GM21381 (cell line): ENCODE data around the gene PCK1.

Source experiments
- ATAC-seq: cut with Tn5 transposase; IDR thresholded peaks from one replicate; pipeline ENCODE4 v1.9.1; 2021; ENCODE audit warnings: mild to moderate bottlenecking, moderate library complexity; ENCODE audit not compliant: unreplicated experiment

The PCK1 gene

DNA sequence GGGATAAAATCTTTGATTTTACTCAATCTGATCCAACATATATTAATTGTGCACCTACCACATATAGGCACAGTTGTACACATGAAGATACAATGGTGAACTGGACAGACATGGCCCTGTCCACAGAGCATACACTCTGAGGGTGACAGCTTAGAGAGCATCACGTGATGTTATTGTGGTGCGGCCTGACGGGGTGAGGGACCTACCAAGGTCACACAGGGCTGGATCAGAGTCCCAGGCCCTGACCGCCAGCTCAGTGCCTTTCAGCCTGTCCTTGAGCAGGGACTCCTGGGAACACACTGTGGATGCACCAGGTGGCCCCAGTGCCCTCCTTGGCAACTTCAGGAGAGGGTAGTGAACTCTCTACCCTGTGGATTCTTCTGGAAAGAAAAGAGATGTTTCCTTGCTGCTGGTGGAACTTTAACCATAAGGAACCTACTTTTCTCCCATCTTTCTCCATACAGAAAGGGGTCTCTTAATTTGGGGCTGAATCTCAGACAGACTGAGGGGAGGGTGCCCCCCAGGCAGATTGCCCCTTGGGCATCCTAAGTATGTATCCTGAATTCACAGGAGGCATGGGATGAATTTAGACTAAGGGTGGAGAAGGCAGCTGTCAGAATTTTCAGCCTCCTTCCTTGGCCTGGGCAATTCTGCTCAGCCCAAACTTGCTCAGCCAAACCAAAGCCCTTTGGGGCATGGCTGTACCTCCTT lies 26.5 kb downstream of the PCK1 start:
- ATAC-seq, result no peak

DNA sequence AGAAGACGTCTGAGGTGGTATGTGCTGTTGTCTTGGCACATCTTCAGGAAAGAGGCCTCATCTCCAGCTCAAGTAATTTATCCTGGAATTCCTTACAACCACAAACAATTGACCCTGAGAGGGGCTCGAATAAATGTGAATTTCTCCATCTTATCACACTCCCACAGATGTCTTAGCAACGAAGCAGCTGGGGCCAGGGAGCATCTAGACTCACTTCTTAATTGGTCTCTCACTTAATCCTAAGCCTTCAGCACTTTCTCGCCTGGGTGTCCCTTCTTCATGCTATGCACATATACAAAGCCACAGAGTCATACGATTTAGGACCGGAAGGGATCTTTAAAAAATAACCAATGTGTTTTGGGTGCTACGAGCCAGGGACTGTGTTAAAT lies 27.1 kb downstream of the PCK1 start:
- ATAC-seq, result no peak

DNA sequence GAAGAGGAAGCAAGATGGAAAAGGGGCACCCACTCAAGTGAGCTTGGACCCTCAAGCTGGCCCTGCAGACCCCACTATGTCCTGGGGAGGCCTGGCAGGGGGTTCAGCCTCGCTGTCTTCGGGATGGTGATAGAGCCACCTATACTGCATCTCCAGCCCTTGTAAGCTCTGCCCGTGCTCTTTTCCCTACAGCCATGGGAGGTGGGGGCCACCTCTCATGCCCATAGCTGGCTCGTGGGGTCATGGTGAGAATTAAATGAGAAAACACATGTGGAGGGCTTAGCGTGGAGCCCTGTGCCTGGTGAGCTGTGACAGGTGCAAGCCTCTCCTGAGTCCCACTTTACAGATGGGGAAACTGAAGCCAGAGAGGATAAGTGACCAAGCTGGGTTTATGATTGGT lies 27.7 kb downstream of the PCK1 start:
- ATAC-seq, result no peak

DNA sequence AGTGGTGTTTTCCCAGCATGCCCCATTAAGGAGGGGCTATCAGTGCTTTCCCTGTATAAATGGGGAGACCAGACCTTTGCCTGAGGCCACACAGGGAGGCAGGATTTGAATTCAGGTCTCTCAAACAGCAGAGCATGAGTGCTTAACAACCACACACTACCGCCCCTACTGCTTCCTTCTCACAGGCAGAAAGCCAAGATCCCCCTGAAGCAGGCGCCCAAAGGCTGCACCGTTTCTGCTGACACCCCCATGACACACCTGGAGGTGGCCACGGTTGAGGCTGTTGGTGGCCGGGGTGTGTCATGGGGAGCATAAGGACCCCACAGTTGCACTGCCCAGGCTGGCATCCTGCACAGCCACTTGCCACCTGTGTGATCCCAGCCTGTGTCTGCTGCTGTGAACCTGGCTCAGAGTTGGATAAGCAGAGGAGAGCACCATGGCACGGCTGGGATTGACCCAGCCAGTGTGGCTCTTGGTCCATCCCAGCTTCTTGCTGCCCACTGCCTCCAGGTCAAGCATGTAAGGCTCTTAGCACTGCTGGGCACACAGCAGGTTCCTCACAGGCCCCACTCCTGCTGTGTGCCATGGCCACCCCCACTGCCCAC lies 28.3 kb downstream of the PCK1 start:
- no peak for ATAC-seq

DNA sequence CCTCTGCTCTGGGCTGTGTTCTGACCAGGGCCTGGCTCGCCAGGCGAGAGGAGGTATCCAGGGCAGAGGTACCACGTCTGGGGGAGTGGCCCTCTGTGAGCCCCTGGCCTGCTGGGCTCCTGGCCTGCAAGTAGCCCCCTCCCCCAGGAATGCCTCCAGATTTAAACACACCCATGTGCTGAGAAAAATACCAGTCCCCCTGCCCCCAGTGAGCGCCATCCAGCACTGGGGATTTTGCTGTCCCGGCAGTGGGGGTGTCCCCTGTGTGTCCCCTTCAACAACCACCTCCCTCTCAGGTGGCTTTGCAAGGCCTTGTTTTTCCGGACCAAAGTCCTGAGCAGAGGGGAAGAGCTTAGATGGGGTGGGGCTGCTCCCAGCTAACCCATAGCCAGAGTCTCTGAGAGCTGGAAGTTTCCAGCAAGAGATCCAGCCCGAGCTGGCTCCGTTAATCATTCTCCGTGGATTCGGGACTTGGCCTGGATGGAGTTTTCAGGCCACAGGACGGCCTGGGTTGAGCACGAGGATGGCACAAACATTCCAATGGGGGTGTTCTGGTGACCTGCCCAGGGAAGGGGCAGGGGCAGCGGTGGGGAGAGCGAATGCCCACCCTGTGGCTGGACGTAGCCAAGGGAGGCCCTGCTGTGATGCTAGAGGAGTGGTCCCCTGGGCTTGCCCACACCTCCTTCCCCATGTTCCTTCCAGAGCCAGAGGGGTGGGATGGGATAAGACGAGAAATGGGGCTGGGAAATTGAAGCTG lies 29.0 kb downstream of the PCK1 start:
- ATAC-seq, result no peak

DNA sequence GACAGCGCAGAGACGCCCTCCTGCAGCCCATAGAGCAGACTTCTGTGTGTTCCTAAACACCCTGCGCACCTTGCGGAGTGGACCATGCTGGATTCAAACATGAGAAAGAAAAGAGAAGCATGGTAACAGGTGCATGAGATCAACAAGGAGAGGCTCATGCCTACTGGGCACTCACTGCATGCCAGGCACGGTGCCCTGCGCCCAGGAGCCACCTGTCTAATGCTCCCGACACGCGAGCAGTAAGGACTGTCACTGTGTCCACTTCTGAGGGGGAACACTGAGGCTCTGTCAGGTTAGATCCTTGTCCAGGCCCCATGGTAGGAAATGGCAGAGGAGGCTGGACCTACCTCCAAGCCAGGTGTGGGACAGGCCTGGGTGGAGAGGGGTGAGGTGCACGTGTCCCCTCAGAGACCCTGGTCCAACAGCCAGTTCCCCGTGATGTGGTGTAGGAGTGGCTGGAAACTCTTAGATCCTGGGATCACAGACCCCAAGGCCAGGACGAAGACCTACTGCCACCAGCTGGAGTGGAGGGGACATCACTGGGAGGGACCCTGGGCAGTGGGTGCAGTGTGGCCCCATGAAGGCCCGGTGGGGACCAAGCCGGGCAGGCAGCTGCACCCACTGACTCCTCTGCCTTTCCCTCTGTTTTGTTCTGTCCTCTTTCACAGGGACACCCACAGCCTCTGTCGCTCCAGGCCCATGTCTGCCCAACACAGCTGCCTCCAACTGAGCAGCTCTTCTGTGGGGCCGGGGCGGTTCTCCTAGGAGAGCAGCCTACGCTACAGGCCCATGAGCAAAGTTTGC lies 29.8 kb downstream of the PCK1 start:
- ATAC-seq, result no peak

DNA sequence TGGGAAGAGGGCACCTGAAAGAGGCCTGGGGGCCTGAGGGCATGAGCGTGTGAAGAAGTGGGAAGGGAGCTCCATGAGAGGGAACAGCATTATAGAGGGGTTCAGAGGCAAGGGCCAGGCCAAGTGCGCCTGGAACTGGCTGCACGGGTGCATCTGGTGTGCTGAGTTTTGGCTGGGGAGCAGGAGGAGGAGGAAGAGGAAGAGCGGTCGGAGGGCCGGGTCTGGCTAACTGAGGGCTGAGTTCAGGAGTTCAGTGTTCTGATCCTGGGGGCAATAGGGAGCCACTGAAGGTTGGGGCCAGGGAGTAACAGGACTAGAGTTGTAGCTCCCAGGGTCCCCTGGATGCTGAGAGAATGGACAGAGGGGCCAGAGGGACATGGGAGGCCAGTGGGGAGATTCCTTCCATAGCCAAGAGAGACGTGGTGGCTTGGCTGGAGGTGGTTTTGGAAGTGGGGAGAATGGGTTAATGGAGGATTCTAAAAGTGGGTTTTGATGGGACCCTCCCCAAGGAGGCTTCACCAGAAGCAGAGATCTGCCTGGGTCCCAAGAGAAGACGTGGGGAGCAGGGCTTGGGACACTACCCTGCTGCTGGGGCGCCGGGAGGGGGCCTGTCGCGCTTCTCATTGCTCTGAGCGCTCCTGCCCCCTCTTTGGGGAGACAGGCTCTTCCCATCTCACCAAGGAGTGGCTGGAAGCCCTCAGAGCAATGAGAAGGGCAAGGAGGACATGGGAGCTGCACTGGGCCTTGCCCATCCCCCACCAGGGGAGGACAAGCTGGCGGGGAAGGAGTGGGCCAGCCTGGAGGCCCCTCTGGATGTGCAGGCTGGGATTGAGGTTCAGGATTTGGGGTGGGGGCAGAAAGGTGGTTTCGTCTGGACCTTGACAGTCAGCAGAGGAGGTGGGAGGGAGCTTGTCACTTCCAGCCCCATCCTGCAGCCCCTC lies 30.6 kb downstream of the PCK1 start:
- no peak for ATAC-seq

DNA sequence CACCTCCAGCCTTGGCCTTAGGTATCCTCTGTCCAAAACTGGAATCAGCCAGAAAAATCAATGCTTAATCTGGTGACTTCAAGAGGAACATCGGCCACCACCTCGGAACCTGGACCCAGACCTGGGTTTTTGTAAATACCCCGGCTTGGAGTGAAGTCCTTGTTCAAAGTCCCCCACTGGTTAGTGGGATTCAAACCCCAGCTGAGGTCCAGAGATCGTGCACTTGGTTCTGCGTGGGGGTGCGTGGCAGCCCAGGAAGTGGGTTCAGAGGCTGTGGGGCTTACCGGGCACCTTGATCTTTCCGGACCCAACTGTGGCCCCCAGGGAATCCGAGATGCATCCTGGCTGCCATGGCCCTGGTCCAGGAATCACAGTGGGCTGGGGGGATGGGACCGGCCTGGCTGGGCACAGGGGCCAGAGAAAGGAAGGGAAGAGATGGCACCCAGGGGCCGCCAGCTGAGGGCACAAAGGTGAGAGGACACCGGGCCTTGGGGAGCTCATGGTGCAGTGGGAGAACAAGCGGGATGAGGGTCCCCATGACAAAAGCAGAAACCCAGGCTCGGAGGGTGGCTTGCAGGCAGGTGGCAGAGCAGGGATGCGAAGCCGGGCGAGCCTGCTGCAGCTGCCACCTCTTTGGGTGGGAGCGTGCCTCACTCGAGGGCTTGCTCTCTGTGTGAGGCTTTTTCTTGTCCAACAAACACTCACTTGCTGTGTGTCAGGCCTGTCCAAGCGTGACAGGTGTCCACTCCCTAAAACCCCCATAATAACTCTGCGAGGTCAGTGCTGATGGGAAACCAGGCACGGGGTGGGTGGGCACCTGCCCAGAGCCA lies 31.6 kb downstream of the PCK1 start:
- no peak for ATAC-seq

DNA sequence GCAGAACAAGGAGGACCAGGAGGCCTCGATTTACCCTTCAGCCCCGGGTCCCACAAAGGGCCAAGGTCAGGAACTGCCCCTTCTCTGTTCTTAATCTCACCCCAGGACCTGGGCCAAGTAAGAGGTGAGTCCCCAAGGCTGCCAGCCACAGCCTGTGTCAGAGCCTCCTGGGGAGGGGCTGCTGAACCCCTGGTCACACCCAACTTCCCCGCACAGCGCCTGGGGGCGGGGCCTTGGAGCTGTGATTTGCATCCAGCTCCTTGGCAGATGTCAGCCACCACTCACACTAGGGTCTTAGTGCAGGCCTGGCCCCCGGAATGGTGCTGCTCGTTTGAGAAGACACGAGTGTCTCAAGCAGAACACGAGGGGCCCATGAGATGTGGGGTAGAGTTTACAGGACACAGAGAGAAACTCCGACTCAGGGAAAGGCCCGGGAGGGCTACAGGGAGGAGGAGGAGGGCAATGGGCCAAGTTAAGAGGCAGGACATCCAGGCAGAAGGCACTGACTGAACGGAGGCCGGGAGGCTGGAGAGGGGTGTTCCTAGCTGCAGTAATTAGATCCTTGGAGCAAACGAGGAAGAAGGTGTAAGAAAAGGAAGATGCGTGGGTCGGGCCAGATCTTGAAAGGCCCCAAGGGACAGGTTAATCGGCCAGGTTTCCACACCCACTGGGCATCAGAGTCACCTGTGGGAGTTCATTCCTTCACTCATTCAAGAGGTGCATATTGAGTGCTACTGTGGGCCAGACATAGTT lies 32.4 kb downstream of the PCK1 start:
- ATAC-seq, result no peak

DNA sequence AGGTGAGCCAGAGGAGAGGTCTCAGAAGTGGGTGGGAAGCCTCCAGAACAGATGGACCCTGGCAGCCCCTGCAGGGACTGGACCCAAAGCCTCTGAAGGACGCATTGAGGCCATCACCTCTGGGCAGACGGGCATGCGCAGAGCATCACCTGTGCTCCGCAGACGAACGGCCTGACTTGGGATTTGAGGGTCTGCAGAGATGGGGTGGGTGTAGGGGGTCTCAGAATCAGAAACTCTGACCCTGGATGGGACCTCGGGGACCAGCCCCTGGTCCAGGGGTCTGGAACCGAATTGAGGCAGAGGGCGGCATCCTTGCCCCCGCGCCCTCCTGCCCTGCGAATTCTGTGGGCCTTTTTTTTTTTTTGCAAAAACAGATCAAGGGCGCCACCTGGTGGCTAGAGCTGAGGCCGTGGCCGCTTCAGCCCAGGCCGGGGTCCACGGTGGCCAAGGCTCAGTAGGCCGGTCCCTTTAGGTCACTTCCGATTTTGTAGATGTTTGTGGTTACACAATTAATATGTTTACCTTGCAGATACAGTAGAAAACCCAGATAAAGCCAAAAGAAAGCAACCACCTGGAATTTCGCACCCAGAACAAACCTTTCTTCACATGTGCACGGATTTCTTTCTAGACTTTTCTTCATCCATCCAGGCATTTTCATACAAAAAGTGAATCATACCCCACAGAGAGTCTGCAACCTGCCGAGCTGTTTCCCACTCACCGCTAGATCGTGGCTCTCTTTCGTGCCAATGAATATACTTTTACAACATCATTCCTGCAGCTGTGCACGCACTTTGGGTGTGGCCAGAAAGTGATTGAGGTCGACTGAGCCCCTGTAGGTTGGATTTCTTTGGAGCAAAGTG lies 33.4 kb downstream of the PCK1 start:
- ATAC-seq, result no peak

DNA sequence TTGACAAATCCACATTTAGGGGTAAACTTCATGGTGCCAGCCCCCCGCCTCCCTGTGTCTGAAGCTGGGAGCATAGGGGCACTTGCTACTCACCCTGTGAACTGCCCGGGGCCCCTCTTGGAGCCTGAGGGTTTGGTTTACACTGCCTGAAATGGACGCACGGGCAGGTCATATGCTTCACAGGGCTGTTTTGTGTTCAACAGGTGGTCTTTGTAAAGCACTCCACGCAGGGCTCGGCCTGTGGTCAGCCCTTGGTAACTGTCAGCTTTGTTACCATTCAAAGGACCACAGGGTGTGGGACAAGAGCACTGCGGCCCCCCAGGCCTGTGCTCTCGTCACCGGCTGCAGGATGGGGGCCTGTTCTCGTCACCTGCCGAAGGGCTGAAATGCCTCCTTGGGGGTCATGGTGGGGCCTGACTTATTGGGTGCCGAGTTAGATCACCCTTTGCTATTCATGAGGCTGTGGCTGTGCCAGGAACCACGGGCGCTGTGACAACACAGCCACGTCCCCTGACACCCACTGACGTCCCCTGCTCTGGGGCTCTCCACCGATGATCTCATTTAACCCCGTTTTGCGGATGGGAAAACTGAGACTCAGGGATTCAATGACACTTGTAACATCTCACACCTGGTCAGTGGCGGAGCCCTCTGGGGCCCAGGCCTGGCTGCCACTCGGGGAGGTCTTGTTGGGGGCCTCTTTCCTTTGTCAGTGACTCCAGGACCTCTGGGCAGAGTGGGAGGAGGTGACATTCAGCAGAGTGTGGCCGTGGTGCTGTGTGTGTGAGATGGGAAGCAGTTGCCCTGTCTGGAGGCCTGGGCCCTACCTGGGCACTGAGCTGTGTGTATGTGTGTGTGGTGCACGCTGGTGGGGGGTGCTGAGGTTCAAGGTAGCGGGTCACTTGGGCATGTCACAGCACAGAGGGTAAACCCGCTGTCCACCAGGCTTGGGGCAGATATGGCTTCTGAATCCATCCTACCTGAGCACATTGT lies 34.4 kb downstream of the PCK1 start:
- ATAC-seq, result no peak

DNA sequence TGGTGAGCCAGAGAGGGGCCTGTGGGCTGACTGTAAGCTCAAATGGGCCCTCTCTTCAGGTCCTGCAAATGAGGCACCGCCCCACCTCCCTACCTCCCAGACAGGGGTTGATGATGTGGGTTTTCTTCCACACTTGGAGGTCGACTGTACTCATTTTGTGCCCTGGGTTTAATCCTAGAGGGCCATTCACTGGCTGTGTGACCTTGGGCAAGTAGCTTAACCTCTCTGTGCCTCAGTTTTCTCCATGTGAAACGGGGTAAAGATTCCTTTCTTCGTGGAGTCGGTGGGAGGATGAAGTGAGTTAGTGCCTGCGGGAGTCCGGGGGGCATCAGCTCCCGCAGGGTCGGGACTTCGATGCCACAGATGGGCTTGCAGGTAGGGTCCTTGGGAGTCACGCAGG lies 35.4 kb downstream of the PCK1 start:
- no peak for ATAC-seq

DNA sequence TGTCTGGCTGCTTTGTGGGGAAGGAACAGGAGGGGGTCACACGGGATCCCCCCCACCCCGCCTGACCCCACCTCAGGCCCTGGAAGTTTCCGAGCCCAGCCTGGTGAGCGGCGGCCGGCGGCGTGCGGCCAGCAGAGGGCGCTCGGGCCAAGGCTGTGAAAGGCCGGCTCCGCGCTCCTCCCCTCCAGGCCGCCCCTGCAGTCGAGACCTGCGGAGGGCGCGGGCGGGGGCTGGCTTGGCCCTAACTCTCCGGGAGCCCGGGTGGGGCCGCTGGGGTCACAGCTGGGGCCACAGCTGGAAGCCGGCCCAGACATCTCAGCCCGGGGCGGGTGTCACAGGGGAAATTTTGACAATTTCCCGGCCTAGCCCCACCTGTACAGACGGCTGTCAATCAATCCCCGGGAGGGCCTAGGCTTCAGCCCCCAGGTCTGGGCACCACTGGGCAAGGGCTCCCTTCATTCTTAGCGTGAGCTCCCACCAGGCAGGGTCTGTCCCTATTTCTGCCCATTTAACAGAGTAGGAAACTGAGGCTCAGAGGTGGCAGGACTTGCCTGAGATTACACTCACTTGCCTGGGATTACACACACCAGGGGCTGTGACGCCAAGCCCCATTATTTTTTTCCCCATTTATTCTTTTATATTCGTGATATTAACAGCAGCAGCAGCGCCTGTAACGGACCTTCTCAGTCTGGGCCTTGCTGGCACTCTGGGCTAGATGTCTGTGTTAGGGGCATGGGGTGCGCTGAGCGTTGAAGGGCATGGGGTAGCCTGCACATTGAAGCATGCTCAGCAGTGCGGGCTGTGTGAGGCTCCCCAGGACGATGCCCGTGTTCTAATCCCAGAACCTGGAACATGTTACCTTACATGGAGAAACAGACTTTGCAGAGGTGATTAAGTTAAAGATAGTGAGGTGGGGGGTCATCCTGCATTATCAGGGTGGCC lies 36.4 kb downstream of the PCK1 start:
- no peak for ATAC-seq

DNA sequence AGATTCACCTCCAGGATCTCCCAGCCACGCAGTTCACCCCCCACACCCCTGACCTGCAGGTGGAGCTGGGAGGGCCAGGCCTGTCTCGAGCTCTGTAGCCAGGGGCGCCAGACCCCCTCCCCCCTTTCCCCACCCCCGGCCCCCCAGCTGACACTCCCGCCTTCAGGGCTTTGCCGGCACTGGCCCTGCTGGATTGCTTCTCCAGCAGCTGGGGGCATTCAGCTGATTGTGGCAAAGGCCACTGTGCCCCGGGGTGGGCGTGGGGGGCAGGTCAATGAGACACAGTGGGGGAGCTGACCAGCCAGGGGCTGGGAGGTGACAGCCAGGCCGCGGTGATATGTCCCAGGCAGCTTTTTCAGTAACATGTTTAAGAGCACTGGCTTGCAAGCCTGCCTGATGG lies 37.1 kb downstream of the PCK1 start:
- no peak for ATAC-seq

DNA sequence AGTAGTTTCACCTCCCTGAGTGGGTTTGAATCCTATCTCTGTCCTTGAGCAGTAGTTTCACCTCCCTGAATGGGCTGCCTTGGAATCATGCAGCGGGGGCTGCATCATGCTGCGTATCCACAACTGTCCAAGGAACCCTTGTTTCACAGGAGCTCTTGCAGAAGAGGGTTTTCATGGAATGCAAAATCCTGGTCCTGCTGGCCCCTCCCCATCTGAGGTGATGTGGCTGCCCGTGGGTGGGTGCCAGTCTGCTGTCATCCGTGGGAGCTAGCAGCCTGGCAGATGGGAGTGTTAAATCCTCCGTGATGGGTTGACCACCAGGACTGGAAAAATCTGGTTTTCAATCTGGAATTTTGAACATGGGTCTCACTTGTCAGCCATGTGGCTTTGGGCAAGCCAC lies 37.6 kb downstream of the PCK1 start:
- no peak for ATAC-seq
